Testis (tissue), 2 donors: ENCODE results near the gene MBD3L4.

ENCODE experiments used
- CTCF ChIP-seq, 3 experiments: fragments of 450-650 bp in 2 of 3; fragments of 200-600 bp in 1 of 3; sonication (generic) in 1 of 3; IDR thresholded peaks; one replicate each; pipeline ENCODE4 v1.5.1; 2016 to 2019; ENCODE audit warnings: antibody characterized with exemption in 3 of 3, mild to moderate bottlenecking in 2 of 3, moderate library complexity in 1 of 3
- POLR2A ChIP-seq: fragments of 450-650 bp; IDR thresholded peaks from one replicate; pipeline ENCODE4 v1.6.1; 2017; ENCODE audit warnings: antibody characterized with exemption, mild to moderate bottlenecking, moderate library complexity

GRCh38 chr19:7069904-7070226 lies 29.9 kb upstream of the MBD3L4 start:
- TF ChIP-seq CTCF (IDR thresholded peaks at IDR 0.05) (no peak), POLR2A (no peak)
